Activated CD4-positive, alpha-beta T cell treated with anti-CD3 and anti-CD28 coated beads, Interleukin-2, amount 10 ng/mL, durations not matched to agents 24 days and 14 days (primary cell): Measurements from ENCODE around the gene RAVER2. TPM values are rescaled to one million over a fixed set of nuclear protein-coding genes. Genes with fewer than 3 reads are reported as not detected.
"Not testable (repeated sequence)": the region's sequence is repeated elsewhere in the genome, so short reads cannot be mapped to it uniquely, and the experiment has no call there.

ENCODE experiments used
- DNase-seq: peaks from one replicate; pipeline ENCODE4 v3.0.0; 2022
- H3K27ac Mint-ChIP-seq: one replicate; pipeline ENCODE4 v1.8.0; 2022; ENCODE audit warnings: mild to moderate bottlenecking, mixed read lengths
- H3K27me3 Mint-ChIP-seq: one replicate; pipeline ENCODE4 v1.8.0; 2022; ENCODE audit warnings: mixed read lengths
- H3K36me3 Mint-ChIP-seq: one replicate; pipeline ENCODE4 v1.8.0; 2022; ENCODE audit warnings: low read depth, mild to moderate bottlenecking, mixed read lengths
- H3K4me1 Mint-ChIP-seq: one replicate; pipeline ENCODE4 v1.8.0; 2021; ENCODE audit warnings: mixed read lengths
- H3K4me3 Mint-ChIP-seq: one replicate; pipeline ENCODE4 v1.8.0; 2022; ENCODE audit warnings: mild to moderate bottlenecking, moderate library complexity, mixed read lengths
- H3K9me3 Mint-ChIP-seq: one replicate; pipeline ENCODE4 v1.8.0; 2021; ENCODE audit warnings: mixed read lengths
- intact Hi-C: fragments of 100-400 bp; cut with micrococcal nuclease; formaldehyde crosslinking; loops from one replicate; pipeline ENCODE4 v1.15.1; 2023
- total RNA-seq: library from RNA; stranded (reverse); gene quantifications from 2 replicates; pipeline ENCODE4 v1.2.3, GENCODE V29; 2022

The RAVER2 gene
- total RNA-seq, 1 donor from 2014 or later = 0.44 TPM

GRCh38 chr1:64809309-64809708, 64.4 kb downstream of the RAVER2 start:
- peaks cover 4% of the 10 kb centered on the region for H3K27me3 Mint-ChIP-seq
- H3K4me3 Mint-ChIP-seq = no peak overlapping the region
- H3K36me3 Mint-ChIP-seq = no peaks in the 10 kb centered on the region
- H3K9me3 Mint-ChIP-seq = no peaks in the 10 kb centered on the region
- intact Hi-C loops = no loop called here
- DNase-seq = no peak
- H3K27ac Mint-ChIP-seq = no peak overlapping the region
- H3K4me1 Mint-ChIP-seq = no peaks in the 10 kb centered on the region

GRCh38 chr1:64810001-64810400, 65.1 kb downstream of the RAVER2 start:
- intact Hi-C loops = no loop called here
- Mint-ChIP-seq H3K9me3 (no peaks in the 10 kb centered on the region), H3K27me3 (peaks cover 4% of the 10 kb centered on the region), H3K27ac (no peak overlapping the region), H3K4me1 (no peaks in the 10 kb centered on the region), H3K36me3 (no peaks in the 10 kb centered on the region), H3K4me3 (no peak overlapping the region)
- DNase-seq = no peak

- intact Hi-C loops = no loop called here
- Mint-ChIP-seq H3K4me1 (no peaks in the 10 kb centered on the region), H3K27ac (no peak overlapping the region), H3K9me3 (no peaks in the 10 kb centered on the region), H3K27me3 (peaks cover 4% of the 10 kb centered on the region), H3K4me3 (no peak overlapping the region), H3K36me3 (no peaks in the 10 kb centered on the region)
- no peak for DNase-seq
Measured at GRCh38 chr1:64811131-64811530, 66.3 kb downstream of the RAVER2 start.

GRCh38 chr1:64814427-64814826, 69.6 kb downstream of the RAVER2 start:
- intact Hi-C loops = no loop called here
- peaks cover 5% of the 10 kb centered on the region for H3K27me3 Mint-ChIP-seq
- no peaks in the 10 kb centered on the region for H3K36me3 Mint-ChIP-seq
- no peak overlapping the region for H3K27ac Mint-ChIP-seq
- peaks cover 3% of the 10 kb centered on the region for H3K9me3 Mint-ChIP-seq
- no peak overlapping the region for H3K4me3 Mint-ChIP-seq
- no peaks in the 10 kb centered on the region for H3K4me1 Mint-ChIP-seq
- DNase-seq = no peak

- DNase-seq, H3K4me3 Mint-ChIP-seq, H3K27ac Mint-ChIP-seq, intact Hi-C loops, H3K9me3 Mint-ChIP-seq, H3K36me3 Mint-ChIP-seq, H3K27me3 Mint-ChIP-seq, H3K4me1 Mint-ChIP-seq: not testable (repeated sequence)
Measured at GRCh38 chr1:64817364-64817763, 72.5 kb downstream of the RAVER2 start.

GRCh38 chr1:64820572-64820971, 75.7 kb downstream of the RAVER2 start:
- H3K27me3 Mint-ChIP-seq, H3K4me3 Mint-ChIP-seq, H3K27ac Mint-ChIP-seq, H3K4me1 Mint-ChIP-seq, H3K36me3 Mint-ChIP-seq, H3K9me3 Mint-ChIP-seq, DNase-seq: not testable (repeated sequence)
- intact Hi-C loops = loop anchor here (5.0 kb wide), 1 partner anchor 73 kb away; the partner anchor contains the start of gene RAVER2

GRCh38 chr1:64822621-64823020, 77.7 kb downstream of the RAVER2 start:
- peak; percentile 21 for DNase-seq
- peaks cover 17% of the 10 kb centered on the region for H3K4me1 Mint-ChIP-seq
- H3K36me3 Mint-ChIP-seq = no peaks in the 10 kb centered on the region
- H3K27ac Mint-ChIP-seq = no peak overlapping the region
- H3K27me3 Mint-ChIP-seq = peaks cover 3% of the 10 kb centered on the region
- H3K4me3 Mint-ChIP-seq = no peak overlapping the region
- intact Hi-C loops = loop anchor here (5.0 kb wide), 1 partner anchor 75 kb away; the partner anchor contains the start of gene RAVER2
- no peaks in the 10 kb centered on the region for H3K9me3 Mint-ChIP-seq

- intact Hi-C loops = loop anchor here (1.0 to 5.0 kb wide), 3 partner anchors 77 to 555 kb away; partner anchors contain the start of gene RAVER2
- peak; percentile 88 for DNase-seq
- Mint-ChIP-seq H3K36me3 (peaks cover 2% of the 10 kb centered on the region), H3K4me3 (no peak overlapping the region), H3K27me3 (peaks cover 3% of the 10 kb centered on the region), H3K27ac (no peak overlapping the region), H3K9me3 (no peaks in the 10 kb centered on the region), H3K4me1 (peaks cover 28% of the 10 kb centered on the region)
Measured at GRCh38 chr1:64823691-64824476, 79.0 kb downstream of the RAVER2 start.

GRCh38 chr1:64826991-64827390, 82.1 kb downstream of the RAVER2 start:
- intact Hi-C loops = loop anchor here (5.0 kb wide), 1 partner anchor 175 kb away; no protein-coding TSS in a partner anchor

GRCh38 chr1:64828829-64829228, 84.0 kb downstream of the RAVER2 start:
- peak overlapping the region; percentile 18 for H3K27ac Mint-ChIP-seq
- H3K36me3 Mint-ChIP-seq = peaks cover 27% of the 10 kb centered on the region
- DNase-seq = no peak
- peaks cover 36% of the 10 kb centered on the region for H3K4me1 Mint-ChIP-seq
- H3K27me3 Mint-ChIP-seq = peaks cover 3% of the 10 kb centered on the region
- intact Hi-C loops = loop anchor here (5.0 kb wide), 1 partner anchor 173 kb away; no protein-coding TSS in a partner anchor
- H3K9me3 Mint-ChIP-seq = no peaks in the 10 kb centered on the region
- no peak overlapping the region for H3K4me3 Mint-ChIP-seq

More at GRCh38 chr1:64826991-64827390, 82.1 kb downstream of the RAVER2 start:
- Mint-ChIP-seq H3K4me1 (peaks cover 36% of the 10 kb centered on the region), H3K36me3 (peaks cover 10% of the 10 kb centered on the region), H3K9me3 (no peaks in the 10 kb centered on the region), H3K27ac (peak overlapping the region; percentile 73), H3K4me3 (peak overlapping the region; percentile 44), H3K27me3 (peaks cover 3% of the 10 kb centered on the region)
- DNase-seq = peak; percentile 68

GRCh38 chr1:64829411-64830029, 84.6 kb downstream of the RAVER2 start:
- peaks cover 32% of the 10 kb centered on the region for H3K4me1 Mint-ChIP-seq
- H3K4me3 Mint-ChIP-seq = no peak overlapping the region
- DNase-seq = no peak
- peak overlapping the region; percentile 31 for H3K27ac Mint-ChIP-seq
- peaks cover 33% of the 10 kb centered on the region for H3K36me3 Mint-ChIP-seq
- no peaks in the 10 kb centered on the region for H3K27me3 Mint-ChIP-seq
- H3K9me3 Mint-ChIP-seq = no peaks in the 10 kb centered on the region
- intact Hi-C loops = loop anchor here (5.0 kb wide), 1 partner anchor 173 kb away; no protein-coding TSS in a partner anchor

- intact Hi-C loops = no loop called here
- Mint-ChIP-seq H3K27me3 (no peaks in the 10 kb centered on the region), H3K27ac (no peak overlapping the region), H3K9me3 (no peaks in the 10 kb centered on the region), H3K4me1 (peaks cover 32% of the 10 kb centered on the region), H3K4me3 (no peak overlapping the region), H3K36me3 (peaks cover 36% of the 10 kb centered on the region)
- DNase-seq = no peak
Measured at GRCh38 chr1:64830030-64830651, 85.3 kb downstream of the RAVER2 start.

GRCh38 chr1:64834734-64835133, 89.9 kb downstream of the RAVER2 start:
- Mint-ChIP-seq H3K27me3 (no peaks in the 10 kb centered on the region), H3K4me1 (no peaks in the 10 kb centered on the region), H3K4me3 (no peak overlapping the region), H3K27ac (no peak overlapping the region), H3K9me3 (no peaks in the 10 kb centered on the region), H3K36me3 (peaks cover 71% of the 10 kb centered on the region)
- DNase-seq = no peak
- intact Hi-C loops = no loop called here

GRCh38 chr1:64836802-64837201, 91.9 kb downstream of the RAVER2 start:
- no peak for DNase-seq
- no peaks in the 10 kb centered on the region for H3K9me3 Mint-ChIP-seq

More at GRCh38 chr1:64836802-64837201, 91.9 kb downstream of the RAVER2 start:
- peaks cover 81% of the 10 kb centered on the region for H3K36me3 Mint-ChIP-seq
- H3K4me3 Mint-ChIP-seq = no peak overlapping the region
- intact Hi-C loops = no loop called here
- no peaks in the 10 kb centered on the region for H3K4me1 Mint-ChIP-seq
- no peaks in the 10 kb centered on the region for H3K27me3 Mint-ChIP-seq
- peak overlapping the region; percentile 10 for H3K27ac Mint-ChIP-seq
